ENCODE measurements around the gene DERA.

- TF ChIP-seq CTCF (IDR thresholded peaks at IDR 0.05) (no peak), POLR2AphosphoS5 (IDR thresholded peaks at IDR 0.05; ENCODE audit: low read depth, low read length) (no peak), TCF7L2 (IDR thresholded peaks at IDR 0.05; ENCODE audit: low read depth, low read length) (no peak), SIN3A (IDR thresholded peaks at IDR 0.05; ENCODE audit: borderline replicate concordance, insufficient read depth, low read depth, low read length) (no peak)
These were observed 25.6 kb downstream of the DERA start for GRCh38 chr12:15936751-15937150.

All from Panc1 (cell line).